ENCODE measurements around the gene RNPEP.
"Not testable (repeated sequence)": the region's sequence is repeated elsewhere in the genome, so short reads cannot be mapped to it uniquely, and the experiment has no call there.

The RNPEP gene

GRCh38 chr1:201982623-201983379 lies at the start of gene RNPEP:
RNPEP (plus strand) TSS chr1:201982648; CDS start chr1:201982667, 19 bp downstream.
- peak; percentile 51 for DNase-seq (ENCODE audit: low spot score)

GRCh38 chr1:201933840-201934430 lies 48.5 kb upstream of the RNPEP start:
- DNase-seq (ENCODE audit: low spot score) = no peak

GRCh38 chr1:201937624-201938213 lies 44.7 kb upstream of the RNPEP start:
- DNase-seq (ENCODE audit: low spot score) = no peak

GRCh38 chr1:201938440-201939035 lies 43.9 kb upstream of the RNPEP start:
- DNase-seq (ENCODE audit: low spot score) = no peak

GRCh38 chr1:201939148-201939547 lies 43.3 kb upstream of the RNPEP start:
- no peak for DNase-seq (ENCODE audit: low spot score)

- DNase-seq (ENCODE audit: low spot score) = no peak
Observed at GRCh38 chr1:201939574-201939973, 42.9 kb upstream of the RNPEP start.

GRCh38 chr1:201940316-201940715 lies 42.1 kb upstream of the RNPEP start:
- DNase-seq (ENCODE audit: low spot score) = not testable (repeated sequence)

GRCh38 chr1:201941420-201942128 lies 40.9 kb upstream of the RNPEP start:
- no peak for DNase-seq (ENCODE audit: low spot score)

- DNase-seq (ENCODE audit: low spot score) = no peak
Observed at GRCh38 chr1:201942129-201942495, 40.3 kb upstream of the RNPEP start.

- DNase-seq (ENCODE audit: low spot score) = no peak
Observed at GRCh38 chr1:201944002-201944401, 38.4 kb upstream of the RNPEP start.

GRCh38 chr1:201944639-201945038 lies 37.8 kb upstream of the RNPEP start:
- DNase-seq (ENCODE audit: low spot score) = no peak

GRCh38 chr1:201945157-201945556 lies 37.3 kb upstream of the RNPEP start:
- no peak for DNase-seq (ENCODE audit: low spot score)

- DNase-seq (ENCODE audit: low spot score) = no peak
Observed at GRCh38 chr1:201945863-201946223, 36.6 kb upstream of the RNPEP start.

GRCh38 chr1:201946224-201946908 lies 36.1 kb upstream of the RNPEP start, which contains the start of gene LMOD1:
LMOD1 (minus strand) TSS chr1:201946548; CDS start chr1:201946340, 208 bp downstream.
- no peak for DNase-seq (ENCODE audit: low spot score)

GRCh38 chr1:201947697-201948008 lies 34.8 kb upstream of the RNPEP start:
- no peak for DNase-seq (ENCODE audit: low spot score)

- no peak for DNase-seq (ENCODE audit: low spot score)
Observed at GRCh38 chr1:201949491-201949890, 33.0 kb upstream of the RNPEP start.

GRCh38 chr1:201954263-201955008 lies 28.0 kb upstream of the RNPEP start:
- DNase-seq (ENCODE audit: low spot score) = no peak

GRCh38 chr1:201955009-201955728 lies 27.3 kb upstream of the RNPEP start, which contains the start of gene TIMM17A:
TIMM17A (plus strand) TSS chr1:201955503; CDS start chr1:201955527, 24 bp downstream.
- peak; percentile 92 for DNase-seq (ENCODE audit: low spot score)

- no peak for DNase-seq (ENCODE audit: low spot score)
Observed at GRCh38 chr1:201955729-201956143, 26.7 kb upstream of the RNPEP start.

GRCh38 chr1:201958348-201958747 lies 24.1 kb upstream of the RNPEP start:
- no peak for DNase-seq (ENCODE audit: low spot score)

Data from CD4-positive, alpha-beta T cell treated with Interleukin-2 at 100 ng/mL for 4 hours (primary cell).